HepG2 (cell line): ENCODE data around the gene NPAS2. TPM values are rescaled to one million over a fixed set of nuclear protein-coding genes. Genes with fewer than 3 reads are reported as not detected.

Source experiments
- ATAC-seq: fragments of 200-7000 bp; cut with Tn5 transposase; 3 replicates; pipeline ENCODE4 v1.9.1; 2020; ENCODE audit warnings: mild to moderate bottlenecking, moderate library complexity
- BruUV-seq: library from RNA; stranded (reverse); fragments of 400-500 nt; replicated peaks from 2 replicates; lab custom pipeline; 2021; lab: Mats Ljungman, UMichigan
- CTCF ChIA-PET: fragments of 300-600 bp; formaldehyde crosslinking; extraction: SDS; loops from one replicate; lab custom pipeline; 2021; ENCODE audit warnings: low total read pairs, inconsistent platforms, low intra/inter-chr PET ratio; lab: Yijun Ruan, JAX
- POLR2A ChIA-PET: fragments of 350-600 bp; sonication (Branson Sonifier 250); formaldehyde crosslinking; loops from one replicate; lab custom pipeline; 2020; ENCODE audit warnings: antibody characterized with exemption, inconsistent platforms; lab: Yijun Ruan, JAX
- DNase-seq: peaks from one replicate; pipeline ENCODE4 v3.0.0-alpha.2; 2015; ENCODE audit warnings: low spot score
- FAIRE-seq: peaks from 3 replicates; lab custom pipeline; 2011; peaks lifted over from hg19 to GRCh38; lab: Jason Lieb, UNC
- H2AFZ ChIP-seq: one replicate; pipeline ENCODE4 v1.6.1; 2011; ENCODE audit warnings: low read length, inconsistent platforms
- H3K27ac ChIP-seq: fragments of 300-600 bp; 3 replicates; pipeline ENCODE4 v1.8.0; 2011; ENCODE audit warnings: mixed run types, mild to moderate bottlenecking, mixed read lengths, low read length, inconsistent platforms; ENCODE audit not compliant: insufficient read depth; ENCODE audit errors: extremely low read length
- H3K27me3 ChIP-seq, 2 experiments: fragments of 200-600 bp in 1 of 2; 2 replicates in 1 of 2; 3 replicates in 1 of 2; pipeline versions ENCODE4 v1.6.0 to v1.8.0; 2011; ENCODE audit warnings: low read length in 2 of 2, mild to moderate bottlenecking in 2 of 2, moderate library complexity in 2 of 2, inconsistent platforms in 1 of 2; ENCODE audit not compliant: insufficient read depth in 2 of 2, control insufficient read depth in 1 of 2
- H3K36me3 ChIP-seq, 2 experiments: fragments of 200-600 bp in 1 of 2; replicated peaks in 1 of 2; 2 replicates in 1 of 2; 3 replicates in 1 of 2; pipeline versions ENCODE4 v1.5.1 to v1.8.0; 2011; ENCODE audit warnings: low read length in 2 of 2, inconsistent platforms in 1 of 2; ENCODE audit not compliant: insufficient read depth in 2 of 2, control insufficient read depth in 1 of 2
- H3K4me1 ChIP-seq: 2 replicates; pipeline ENCODE4 v1.5.1; 2012; ENCODE audit warnings: low read length, inconsistent platforms; ENCODE audit not compliant: insufficient read depth
- H3K4me2 ChIP-seq: 2 replicates; pipeline ENCODE4 v1.6.0; 2011; ENCODE audit warnings: low read depth, low read length, inconsistent platforms
- H3K4me3 ChIP-seq, 3 experiments: fragments of 200-600 bp in 1 of 3; sonication (generic), shearing (Covaris generic) in 1 of 3; replicated peaks in 1 of 3; 2 replicates each; pipeline ENCODE4 v1.5.1; 2011 to 2016; ENCODE audit warnings: low read length in 3 of 3, inconsistent platforms in 2 of 3, low read depth in 2 of 3, mild to moderate bottlenecking in 2 of 3, control low read depth in 1 of 3, mixed read lengths in 1 of 3; ENCODE audit not compliant: insufficient read depth in 1 of 3
- H3K79me2 ChIP-seq: one replicate; pipeline ENCODE4 v1.6.1; 2011; ENCODE audit warnings: low read length, inconsistent platforms; ENCODE audit not compliant: insufficient read depth
- H3K9ac ChIP-seq: 2 replicates; pipeline ENCODE4 v1.6.0; 2011; ENCODE audit warnings: mild to moderate bottlenecking, low read depth, low read length, inconsistent platforms; ENCODE audit not compliant: insufficient read depth
- H3K9me3 ChIP-seq: 2 replicates; pipeline ENCODE4 v1.5.1; 2012; ENCODE audit warnings: mild to moderate bottlenecking, low read length
- H4K20me1 ChIP-seq: 2 replicates; pipeline ENCODE4 v1.6.0; 2011; ENCODE audit warnings: inconsistent platforms, mild to moderate bottlenecking, low read length, moderate library complexity; ENCODE audit not compliant: insufficient read depth
- FIP1L1 ChIP-seq: fragments of 200-400 bp; formaldehyde crosslinking; IDR thresholded peaks from 2 replicates; pipeline ENCODE4 v1.6.1; 2018; ENCODE audit warnings: low read depth, mild to moderate bottlenecking, low read length, moderate library complexity, borderline replicate concordance; ENCODE audit not compliant: insufficient read depth
- GLI4 ChIP-seq: sonication (generic); formaldehyde crosslinking; IDR thresholded peaks from 2 replicates; pipeline ENCODE4 v1.5.1; 2020; ENCODE audit warnings: missing genetic modification reagents, mild to moderate bottlenecking, moderate library complexity, borderline replicate concordance
- JARID2 ChIP-seq: sonication (generic); formaldehyde crosslinking; IDR thresholded peaks from 2 replicates; pipeline ENCODE4 v1.8.1; 2023; ENCODE audit warnings: missing genetic modification reagents, inconsistent platforms; ENCODE audit not compliant: insufficient replicate concordance
- KDM5B ChIP-seq: sonication (generic); formaldehyde crosslinking; IDR thresholded peaks from 2 replicates; pipeline ENCODE4 v1.4.0; 2020; ENCODE audit warnings: missing genetic modification reagents, mild to moderate bottlenecking, borderline replicate concordance
- PAF1 ChIP-seq: IDR thresholded peaks from 2 replicates; pipeline ENCODE4 v1.6.1; 2016; ENCODE audit warnings: missing genetic modification reagents, missing compliant biosample characterization
- ZBTB37 ChIP-seq: sonication (generic); formaldehyde crosslinking; IDR thresholded peaks from 2 replicates; pipeline ENCODE4 v1.4.0; 2020; ENCODE audit warnings: mild to moderate bottlenecking, missing genetic modification reagents
- ZFP41 ChIP-seq: sonication (generic); formaldehyde crosslinking; IDR thresholded peaks from 2 replicates; pipeline ENCODE4 v1.4.0; 2020; ENCODE audit warnings: mild to moderate bottlenecking, missing genetic modification reagents, borderline replicate concordance
- ZKSCAN5 ChIP-seq: sonication (generic); formaldehyde crosslinking; IDR thresholded peaks from 2 replicates; pipeline ENCODE4 v1.5.1; 2020; ENCODE audit warnings: mild to moderate bottlenecking, missing genetic modification reagents
- ZNF251 ChIP-seq: sonication (generic); formaldehyde crosslinking; IDR thresholded peaks from 2 replicates; pipeline ENCODE4 v1.9.0; 2021; ENCODE audit warnings: mild to moderate bottlenecking, missing genetic modification reagents
- ZNF253 ChIP-seq: sonication (generic); formaldehyde crosslinking; IDR thresholded peaks from 2 replicates; pipeline ENCODE4 v1.8.0; 2022; ENCODE audit warnings: mild to moderate bottlenecking, missing genetic modification reagents, borderline replicate concordance
- ZNF556 ChIP-seq: sonication (generic); formaldehyde crosslinking; IDR thresholded peaks from 2 replicates; pipeline ENCODE4 v1.4.0; 2020; ENCODE audit warnings: mild to moderate bottlenecking, missing genetic modification reagents, borderline replicate concordance
- ZNF569 ChIP-seq: sonication (generic); formaldehyde crosslinking; IDR thresholded peaks from 2 replicates; pipeline ENCODE4 v1.5.0; 2020; ENCODE audit warnings: mild to moderate bottlenecking, missing genetic modification reagents, moderate library complexity, borderline replicate concordance
- ZNF609 ChIP-seq: sonication (generic); formaldehyde crosslinking; IDR thresholded peaks from 2 replicates; pipeline ENCODE4 v1.4.0; 2020; ENCODE audit warnings: mild to moderate bottlenecking, missing genetic modification reagents, borderline replicate concordance
- ZNF670 ChIP-seq: sonication (generic); formaldehyde crosslinking; IDR thresholded peaks from 2 replicates; pipeline ENCODE4 v1.8.0; 2022; ENCODE audit warnings: mild to moderate bottlenecking, missing genetic modification reagents, borderline replicate concordance
- ZNF7 ChIP-seq: IDR thresholded peaks from 2 replicates; pipeline ENCODE4 v1.6.1; 2016; ENCODE audit warnings: missing biosample characterization, missing genetic modification reagents
- ZNF839 ChIP-seq: sonication (generic); formaldehyde crosslinking; IDR thresholded peaks from 2 replicates; pipeline ENCODE4 v1.4.0; 2020; ENCODE audit warnings: missing genetic modification reagents, mild to moderate bottlenecking, borderline replicate concordance
- WGBS: methylation state at CpG from one replicate; pipeline ENCODE4 v1.1.6; 2017; ENCODE audit warnings: low lambda C conversion rate; 5-methylcytosine and 5-hydroxymethylcytosine counted together
- in situ Hi-C: cut with HindIII; loops from 2 replicates; pipeline ENCODE4 v1.10.0; 2017; ENCODE audit warnings: low pct_unique_long_range_greater_than_20kb; ENCODE audit not compliant: extremely low pct_ligation_motif_present
- intact Hi-C: fragments of 100-400 bp; cut with micrococcal nuclease; formaldehyde crosslinking; loops from one replicate; pipeline ENCODE4 v1.10.0; 2022; ENCODE audit not compliant: unreplicated experiment
- polyA plus RNA-seq, 8 experiments: library from polyadenylated mRNA; depleted of rRNA in 3 of 8; stranded (reverse) in 7 of 8; unstranded in 1 of 8; fragments of >200 nt; fragmentation: Illumina TruSeq in 4 of 8; extraction: Trizol in 4 of 8; gene quantifications; 2 replicates each; pipeline versions ENCODE4 v1.2.1 to v1.2.3, GENCODE V29; 2011 to 2016; ENCODE audit warnings: low read depth in 4 of 8, missing spikeins in 1 of 8, mixed read lengths in 1 of 8; ENCODE audit not compliant: insufficient read depth in 1 of 8
- total RNA-seq, 5 experiments: library from RNA; depleted of rRNA; stranded (reverse); fragments of >200 nt; fragmentation: Illumina TruSeq; extraction: Trizol; gene quantifications; 2 replicates each; pipeline ENCODE4 v1.2.3, GENCODE V29; 2016; ENCODE audit warnings: low read depth in 1 of 5

The NPAS2 gene
- total and polyA plus RNA-seq, 2 of the 13 experiments (the other 11 are each of a cell fraction or from before 2014, with no cell fraction given) = 14.8 to 37.5 TPM

- intact Hi-C loops = no loop called here
These were observed 221.5 kb downstream of the NPAS2 start for GRCh38 chr2:101041413-101041812.

GRCh38 chr2:101045330-101045729 is 225.4 kb downstream of the NPAS2 start:
- peaks cover 16 to 68% of the 10 kb centered on the region in 2 experiments for H3K36me3 ChIP-seq
- no peak for DNase-seq
- H3K4me1 ChIP-seq = peaks cover 16% of the 10 kb centered on the region
- ATAC-seq = no peak
- H4K20me1 ChIP-seq = no peaks in the 10 kb centered on the region
- POLR2A ChIA-PET = no interaction called here
- BruUV-seq = no TSS peak
- H3K27me3 ChIP-seq = no peaks in the 10 kb centered on the region
- FAIRE-seq = no peak
- H3K79me2 ChIP-seq = peaks cover 3% of the 10 kb centered on the region
- H3K4me2 ChIP-seq = no peak overlapping the region
- CTCF ChIA-PET = no interaction called here
- no peak overlapping the region for H2AFZ ChIP-seq
- in situ Hi-C loops = no loop called here
- no peak overlapping the region for H3K9ac ChIP-seq
- no peak overlapping the region for H3K4me3 ChIP-seq
- no peak overlapping the region for H3K27ac ChIP-seq
- 98% methylated on average over 10 of the region's 10 CpGs for WGBS
- intact Hi-C loops = no loop called here
- H3K9me3 ChIP-seq = no peaks in the 10 kb centered on the region
- TF ChIP-seq ZNF609 (no peak), ZBTB37 (CRISPR knock-in tag) (no peak), ZNF556 (CRISPR knock-in tag) (no peak), KDM5B (no peak), ZNF251 (CRISPR knock-in tag) (no peak), GLI4 (CRISPR knock-in tag) (no peak)

More at GRCh38 chr2:101041413-101041812, 221.5 kb downstream of the NPAS2 start:
- Histone ChIP-seq H3K9ac (no peak overlapping the region), H3K79me2 (peaks cover 3% of the 10 kb centered on the region), H3K4me3 (no peak overlapping the region), H3K4me2 (no peak overlapping the region), H3K36me3 (peaks cover 25 to 72% of the 10 kb centered on the region in 2 experiments), H2AFZ (no peak overlapping the region), H3K9me3 (no peaks in the 10 kb centered on the region), H3K27me3 (no peaks in the 10 kb centered on the region), H3K4me1 (peaks cover 16% of the 10 kb centered on the region), H4K20me1 (no peaks in the 10 kb centered on the region), H3K27ac (no peak overlapping the region)
- CTCF ChIA-PET = no interaction called here
- over 99% methylated on average over 4 of the region's 4 CpGs for WGBS
- POLR2A ChIA-PET = no interaction called here
- in situ Hi-C loops = no loop called here
- FAIRE-seq (no peak), DNase-seq (no peak), ATAC-seq (no peak)
- BruUV-seq = no TSS peak
- TF ChIP-seq ZKSCAN5 (no peak), JARID2 (CRISPR knock-in tag) (no peak), ZFP41 (no peak), ZNF670 (CRISPR knock-in tag) (no peak), ZNF7 (no peak), ZNF839 (no peak), ZNF569 (no peak), ZNF253 (CRISPR knock-in tag) (no peak), PAF1 (CRISPR knock-in tag) (no peak), FIP1L1 (no peak)
